Vagina (tissue), 2 donors: Measurements from ENCODE around the gene CD6.

ENCODE experiments used
- CTCF ChIP-seq, 3 experiments: fragments of 450-650 bp in 2 of 3; fragments of 200-600 bp in 1 of 3; sonication (generic) in 1 of 3; IDR thresholded peaks; one replicate each; pipeline ENCODE4 v1.5.1; 2017 to 2019; ENCODE audit warnings: antibody characterized with exemption in 3 of 3, mild to moderate bottlenecking in 2 of 3, moderate library complexity in 2 of 3
- POLR2A ChIP-seq, 2 donors: fragments of 450-650 bp; IDR thresholded peaks; one replicate each; pipeline ENCODE4 v1.6.1; 2017; ENCODE audit warnings: antibody characterized with exemption in 2 of 2, mild to moderate bottlenecking in 2 of 2, moderate library complexity in 2 of 2

DNA sequence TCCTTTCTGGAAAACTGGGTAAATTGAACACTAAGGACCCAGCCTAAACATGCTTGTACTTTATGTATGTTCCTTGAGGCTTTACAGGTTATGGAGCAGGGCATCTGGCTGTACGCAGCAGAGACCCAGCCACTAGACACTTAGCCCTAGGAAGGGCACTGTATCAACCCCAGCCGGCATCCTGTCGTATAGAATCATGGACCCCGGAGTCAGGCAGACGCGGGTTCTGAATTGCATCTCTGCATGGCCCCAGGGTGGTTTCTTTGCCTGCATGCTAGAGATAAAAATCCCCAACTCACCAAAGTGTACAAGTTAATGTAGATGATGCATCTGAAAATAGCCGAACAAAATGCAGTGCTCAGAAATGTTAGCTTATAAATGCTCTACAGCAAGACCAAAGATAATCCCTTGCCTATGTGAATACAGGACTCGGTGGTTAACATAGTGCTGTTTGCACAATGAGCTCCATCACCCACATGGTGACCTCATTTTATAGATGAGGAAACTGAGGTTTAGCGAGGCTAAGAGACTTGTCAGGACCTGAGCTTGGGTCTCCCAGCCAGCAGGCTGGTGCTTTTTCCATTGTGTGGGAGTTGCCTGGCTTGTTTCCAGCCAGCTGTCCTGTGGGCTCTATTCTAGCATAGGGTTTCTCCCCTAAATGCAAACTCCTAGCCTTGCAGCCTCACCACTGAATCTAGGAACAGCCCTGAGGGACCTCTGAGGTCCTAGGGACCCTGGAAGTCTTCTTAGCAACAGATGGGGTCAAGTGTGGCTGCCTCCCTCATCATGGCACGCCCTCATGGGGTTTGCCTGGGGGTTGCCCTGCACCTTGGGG is 7.3 kb downstream of the CD6 start:
- TF ChIP-seq CTCF (IDR thresholded peaks at IDR 0.05) (no peak), POLR2A (IDR thresholded peaks at IDR 0.05) (no peak)
